ENCODE data around the gene CLDN7.

CLDN7 gene

DNA sequence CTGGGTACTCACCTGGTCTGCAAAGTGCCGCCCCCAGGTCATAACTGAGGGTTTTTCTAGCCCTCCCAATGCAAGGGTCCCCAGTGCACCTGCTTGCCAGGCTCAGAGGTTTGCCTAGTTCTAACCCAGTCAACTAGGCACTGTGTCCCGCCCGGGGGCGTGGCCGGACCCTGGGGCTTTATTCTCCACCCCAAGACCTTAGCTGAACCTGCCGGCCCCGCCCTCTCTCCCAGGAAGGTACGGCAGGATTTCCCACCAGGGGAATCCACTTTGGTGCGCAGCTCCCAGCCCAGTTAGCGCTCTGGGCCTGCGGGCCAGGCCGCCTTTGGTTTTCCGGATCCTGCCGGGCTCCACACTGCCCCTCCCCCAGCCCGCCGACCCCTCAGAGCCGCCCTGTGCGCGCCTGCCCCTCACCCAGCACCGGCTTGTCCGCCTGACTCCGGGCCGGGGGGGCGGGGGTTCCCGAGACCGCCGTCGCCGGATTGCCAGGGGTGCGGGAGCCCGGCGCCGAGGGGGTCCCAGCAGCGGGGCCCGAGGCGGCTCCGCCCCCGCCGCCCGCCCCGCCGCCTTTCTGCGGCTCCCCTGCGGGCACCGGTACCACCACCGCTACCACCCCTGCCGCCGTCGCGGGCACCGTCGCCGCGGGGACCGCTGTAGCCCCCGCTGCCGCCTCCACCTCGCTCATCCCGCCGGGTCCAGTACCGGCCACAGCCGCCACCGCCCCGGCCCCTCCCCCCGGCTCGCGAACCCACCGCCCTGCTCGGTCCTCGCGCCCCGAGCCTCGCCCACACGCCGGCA, 31.7 kb upstream of the CLDN7 start:
- TF ChIP-seq GATA2 (IDR thresholded peaks at IDR 0.05; ENCODE audit: low read depth, low read length) = no peak
- TF ChIP-seq GATA3 (IDR thresholded peaks at IDR 0.05; ENCODE audit: low read depth, low read length) = no peak

DNA sequence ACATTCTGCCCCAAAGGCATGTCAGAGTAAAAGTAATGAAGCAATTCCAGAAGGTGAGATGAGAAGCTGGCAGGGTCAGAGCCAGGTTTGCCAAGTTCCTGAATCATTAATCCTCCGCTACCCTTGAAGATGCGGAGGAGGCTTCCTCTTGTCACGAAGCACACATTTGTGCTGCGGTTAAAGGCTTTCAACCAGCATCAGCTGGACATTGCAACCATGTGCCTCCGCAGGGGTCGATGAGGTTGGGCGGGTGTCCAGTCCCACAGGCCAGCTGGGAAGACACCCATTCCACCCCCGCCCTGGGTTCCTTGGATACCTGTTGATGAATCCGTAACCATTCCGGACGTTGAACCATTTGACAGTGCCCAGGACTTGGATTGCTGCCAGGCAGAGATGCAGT, 30.9 kb upstream of the CLDN7 start:
- no peak for TF ChIP-seq GATA3 (IDR thresholded peaks at IDR 0.05; ENCODE audit: low read depth, low read length)

DNA sequence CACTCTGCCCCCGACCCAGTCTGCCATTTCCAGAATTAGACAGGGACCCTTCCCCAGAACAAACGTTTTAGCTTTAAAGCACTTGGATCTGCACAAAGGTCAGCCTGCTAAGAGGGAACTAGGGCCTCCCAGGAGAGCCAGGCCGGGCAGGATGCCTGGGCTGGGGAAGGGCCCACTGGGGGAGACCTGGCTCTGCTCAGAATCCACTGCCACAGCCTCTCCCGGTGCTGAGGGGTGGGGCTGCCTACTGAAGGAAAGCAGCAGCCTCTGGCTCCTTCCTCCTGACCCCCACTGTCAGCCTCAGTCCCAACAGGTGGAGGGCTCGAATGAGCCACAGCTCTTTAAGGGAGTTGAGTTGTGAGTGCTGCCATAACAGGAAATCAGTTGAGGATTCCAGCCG, 30.5 kb upstream of the CLDN7 start:
- TF ChIP-seq GATA3 (IDR thresholded peaks at IDR 0.05; ENCODE audit: low read depth, low read length) (no peak), GATA2 (IDR thresholded peaks at IDR 0.05; ENCODE audit: low read depth, low read length) (no peak)

GRCh38 chr17:7292194-7292593, 29.9 kb upstream of the CLDN7 start:
- no peak for TF ChIP-seq GATA2 (IDR thresholded peaks at IDR 0.05; ENCODE audit: low read depth, low read length)
- no peak for TF ChIP-seq GATA3 (IDR thresholded peaks at IDR 0.05; ENCODE audit: low read depth, low read length)

DNA sequence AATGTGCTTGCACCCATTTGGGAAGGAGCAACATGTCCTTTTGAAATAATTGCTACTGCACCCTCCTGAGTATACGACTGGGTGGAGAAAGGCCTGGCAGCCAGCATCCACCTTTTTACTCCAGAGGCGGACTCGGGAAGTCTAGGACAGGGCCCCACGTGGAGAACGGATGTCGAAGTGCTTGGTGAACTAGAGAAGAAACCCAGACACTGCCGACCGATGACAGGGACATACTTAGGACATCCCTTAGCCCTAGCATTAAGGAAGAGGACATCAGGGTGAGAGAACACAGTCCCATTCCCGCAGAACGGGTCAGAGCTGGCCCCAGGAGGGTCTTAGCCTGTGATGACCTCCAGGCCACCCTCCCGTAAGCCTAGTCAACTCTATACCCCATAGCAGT, 28.4 kb upstream of the CLDN7 start:
- no peak for TF ChIP-seq GATA2 (IDR thresholded peaks at IDR 0.05; ENCODE audit: low read depth, low read length)
- no peak for TF ChIP-seq GATA3 (IDR thresholded peaks at IDR 0.05; ENCODE audit: low read depth, low read length)

DNA sequence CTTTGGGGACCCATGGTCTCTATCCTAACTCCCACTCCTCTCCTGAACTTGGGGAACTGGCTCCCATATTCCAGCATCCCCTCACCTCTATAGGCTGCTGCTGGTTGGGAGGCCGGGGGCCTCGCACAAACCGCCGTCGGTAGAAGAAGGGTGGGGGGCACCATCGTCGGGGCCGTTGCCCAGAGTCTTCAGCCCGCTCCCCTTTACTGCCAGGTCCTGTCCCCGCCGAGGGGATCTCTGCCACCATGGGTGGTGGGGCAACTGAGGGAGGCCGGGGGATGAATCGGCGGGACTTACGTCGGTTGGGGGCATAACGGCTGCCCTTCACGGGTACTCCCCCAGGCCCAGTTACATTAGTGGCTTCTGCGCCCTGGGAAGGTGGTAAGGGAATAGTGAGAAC, 27.9 kb upstream of the CLDN7 start:
- no peak for TF ChIP-seq GATA3 (IDR thresholded peaks at IDR 0.05; ENCODE audit: low read depth, low read length)
- no peak for TF ChIP-seq GATA2 (IDR thresholded peaks at IDR 0.05; ENCODE audit: low read depth, low read length)

GRCh38 chr17:7289256-7290032, 27.2 kb upstream of the CLDN7 start:
- TF ChIP-seq GATA2 (IDR thresholded peaks at IDR 0.05; ENCODE audit: low read depth, low read length) (no peak), GATA3 (IDR thresholded peaks at IDR 0.05; ENCODE audit: low read depth, low read length) (no peak)

- TF ChIP-seq GATA2 (IDR thresholded peaks at IDR 0.05; ENCODE audit: low read depth, low read length) (no peak), GATA3 (IDR thresholded peaks at IDR 0.05; ENCODE audit: low read depth, low read length) (no peak)
Measured at GRCh38 chr17:7285679-7286078, 23.4 kb upstream of the CLDN7 start.

GRCh38 chr17:7284911-7285310, 22.6 kb upstream of the CLDN7 start:
- TF ChIP-seq GATA3 (IDR thresholded peaks at IDR 0.05; ENCODE audit: low read depth, low read length) (no peak), GATA2 (IDR thresholded peaks at IDR 0.05; ENCODE audit: low read depth, low read length) (no peak)

DNA sequence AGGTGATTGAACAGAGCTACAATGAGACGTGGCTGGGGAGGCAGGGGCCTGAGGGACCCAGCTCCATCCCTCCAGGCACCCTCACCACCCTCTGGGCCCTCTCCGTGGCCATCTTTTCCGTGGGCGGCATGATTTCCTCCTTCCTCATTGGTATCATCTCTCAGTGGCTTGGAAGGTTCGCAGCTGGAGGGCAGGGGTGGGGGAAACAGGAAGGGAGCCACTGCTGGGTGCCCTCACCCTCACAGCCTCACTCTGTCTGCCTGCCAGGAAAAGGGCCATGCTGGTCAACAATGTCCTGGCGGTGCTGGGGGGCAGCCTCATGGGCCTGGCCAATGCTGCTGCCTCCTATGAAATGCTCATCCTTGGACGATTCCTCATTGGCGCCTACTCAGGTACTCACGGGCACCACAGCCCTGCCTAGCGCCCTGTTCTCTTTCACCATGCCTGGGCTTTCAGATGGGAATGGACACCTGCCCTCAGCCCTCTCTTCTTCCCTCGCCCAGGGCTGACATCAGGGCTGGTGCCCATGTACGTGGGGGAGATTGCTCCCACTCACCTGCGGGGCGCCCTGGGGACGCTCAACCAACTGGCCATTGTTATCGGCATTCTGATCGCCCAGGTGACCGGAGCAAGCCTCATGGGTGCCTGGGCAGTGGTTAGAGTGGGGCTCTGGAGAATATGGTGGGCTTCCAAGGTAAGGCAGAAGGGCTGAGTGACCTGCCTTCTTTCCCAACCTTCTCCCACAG, 21.4 kb upstream of the CLDN7 start:
- no peak for TF ChIP-seq GATA3 (IDR thresholded peaks at IDR 0.05; ENCODE audit: low read depth, low read length)

GRCh38 chr17:7282752-7283321, 20.6 kb upstream of the CLDN7 start:
- TF ChIP-seq GATA3 (IDR thresholded peaks at IDR 0.05; ENCODE audit: low read depth, low read length) (no peak), GATA2 (IDR thresholded peaks at IDR 0.05; ENCODE audit: low read depth, low read length) (no peak)

DNA sequence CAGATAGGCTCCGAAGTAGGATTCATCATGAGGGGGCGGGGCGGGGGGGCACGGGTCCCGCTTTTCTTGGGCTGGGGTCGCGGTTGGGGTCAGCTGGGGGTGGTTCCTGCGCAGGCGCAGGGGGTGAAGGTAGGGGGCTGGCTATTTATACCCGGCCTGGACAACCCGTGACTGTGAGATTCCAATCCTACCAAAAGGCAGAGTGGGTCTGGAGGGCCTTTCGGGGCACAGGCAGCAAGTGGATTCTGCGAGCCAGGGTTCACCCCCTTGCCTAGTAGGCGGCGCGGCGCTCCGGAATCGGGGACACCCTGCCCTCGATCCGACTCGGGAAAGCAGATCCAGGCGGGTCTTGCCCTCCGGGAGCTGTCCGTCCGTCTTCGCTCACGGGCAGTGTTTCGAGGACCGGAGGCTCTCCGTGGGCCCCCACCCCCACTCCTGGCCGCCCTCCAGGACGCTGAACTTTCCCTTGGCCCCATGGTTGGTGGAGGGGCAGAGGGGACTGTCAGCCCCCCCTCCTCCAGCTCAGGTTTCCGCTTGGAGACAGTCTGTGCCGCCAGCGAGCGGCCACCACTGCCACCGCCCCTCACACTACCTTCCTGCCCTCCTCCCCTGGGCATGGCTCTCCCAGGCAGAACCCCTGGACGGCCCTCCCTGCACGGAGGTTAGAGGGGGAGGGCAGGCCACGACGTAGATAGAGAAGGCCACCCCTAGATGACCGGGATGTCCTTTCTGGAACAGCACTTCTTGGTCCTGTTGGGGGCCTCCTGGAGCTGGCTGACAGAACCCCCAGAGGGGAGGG, 19.9 kb upstream of the CLDN7 start:
- no peak for TF ChIP-seq GATA3 (IDR thresholded peaks at IDR 0.05; ENCODE audit: low read depth, low read length)
- no peak for TF ChIP-seq GATA2 (IDR thresholded peaks at IDR 0.05; ENCODE audit: low read depth, low read length)

DNA sequence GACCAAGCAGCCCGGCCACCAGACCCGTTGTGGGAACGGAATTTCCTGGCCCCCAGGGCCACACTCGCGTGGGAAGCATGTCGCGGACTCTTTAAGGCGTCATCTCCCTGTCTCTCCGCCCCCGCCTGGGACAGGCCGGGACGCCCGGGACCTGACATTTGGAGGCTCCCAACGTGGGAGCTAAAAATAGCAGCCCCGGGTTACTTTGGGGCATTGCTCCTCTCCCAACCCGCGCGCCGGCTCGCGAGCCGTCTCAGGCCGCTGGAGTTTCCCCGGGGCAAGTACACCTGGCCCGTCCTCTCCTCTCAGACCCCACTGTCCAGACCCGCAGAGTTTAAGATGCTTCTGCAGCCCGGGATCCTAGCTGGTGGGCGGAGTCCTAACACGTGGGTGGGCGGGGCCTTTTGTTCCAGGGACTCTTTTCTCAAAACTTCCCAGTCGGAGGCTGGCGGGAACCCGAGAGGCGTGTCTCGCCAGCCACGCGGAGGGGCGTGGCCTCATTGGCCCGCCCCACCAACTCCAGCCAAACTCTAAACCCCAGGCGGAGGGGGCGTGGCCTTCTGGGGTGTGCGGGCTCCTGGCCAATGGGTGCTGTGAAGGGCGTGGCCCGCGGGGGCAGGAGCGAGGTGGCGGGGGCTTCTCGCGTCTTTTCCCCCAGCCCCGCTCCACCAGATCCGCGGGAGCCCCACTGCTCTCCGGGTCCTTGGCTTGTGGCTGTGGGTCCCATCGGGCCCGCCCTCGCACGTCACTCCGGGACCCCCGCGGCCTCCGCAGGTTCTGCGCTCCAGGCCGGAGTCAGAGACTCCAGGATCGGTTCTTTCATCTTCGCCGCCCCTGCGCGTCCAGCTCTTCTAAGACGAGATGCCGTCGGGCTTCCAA, 19.0 kb upstream of the CLDN7 start, which contains the start of gene SLC2A4:
Gene SLC2A4, plus strand, starts transcription at position 645 of the 879 bp plus-strand sequence. Its CDS starts 217 bp downstream, at position 862.
- no peak for TF ChIP-seq GATA3 (IDR thresholded peaks at IDR 0.05; ENCODE audit: low read depth, low read length)
- no peak for TF ChIP-seq GATA2 (IDR thresholded peaks at IDR 0.05; ENCODE audit: low read depth, low read length)

All from SH-SY5Y (cell line).